HG02970 (cell line): ENCODE results near the gene CORO2B.
"Not testable (repeated sequence)": the region's sequence is repeated elsewhere in the genome, so short reads cannot be mapped to it uniquely, and the experiment has no call there.

Experiments used
- ATAC-seq: cut with Tn5 transposase; IDR thresholded peaks from one replicate; pipeline ENCODE4 v1.9.1; 2021; ENCODE audit warnings: mild to moderate bottlenecking, moderate library complexity, moderate number of reproducible peaks; ENCODE audit not compliant: unreplicated experiment, low FRiP score

The CORO2B gene

DNA sequence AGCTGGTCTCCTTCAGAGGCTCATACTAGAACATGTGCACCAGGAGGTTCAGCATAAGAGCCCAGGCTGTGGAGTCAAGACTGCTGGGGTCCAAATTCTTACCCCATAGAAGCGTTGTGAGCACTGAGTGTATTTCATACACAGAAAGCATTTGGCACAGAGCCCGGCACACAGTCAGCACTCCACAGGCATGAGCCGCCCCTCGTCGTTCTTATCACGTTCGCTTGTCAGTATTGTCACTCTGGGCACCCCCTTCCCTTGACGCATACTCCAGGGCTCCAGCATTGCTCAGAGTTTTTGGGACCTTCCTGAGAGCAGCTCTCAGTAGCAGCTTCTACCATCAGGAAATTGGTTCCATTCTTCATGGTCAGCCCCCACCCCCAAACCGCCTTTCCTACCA lies 25.2 kb downstream of the CORO2B start:
- no peak for ATAC-seq

DNA sequence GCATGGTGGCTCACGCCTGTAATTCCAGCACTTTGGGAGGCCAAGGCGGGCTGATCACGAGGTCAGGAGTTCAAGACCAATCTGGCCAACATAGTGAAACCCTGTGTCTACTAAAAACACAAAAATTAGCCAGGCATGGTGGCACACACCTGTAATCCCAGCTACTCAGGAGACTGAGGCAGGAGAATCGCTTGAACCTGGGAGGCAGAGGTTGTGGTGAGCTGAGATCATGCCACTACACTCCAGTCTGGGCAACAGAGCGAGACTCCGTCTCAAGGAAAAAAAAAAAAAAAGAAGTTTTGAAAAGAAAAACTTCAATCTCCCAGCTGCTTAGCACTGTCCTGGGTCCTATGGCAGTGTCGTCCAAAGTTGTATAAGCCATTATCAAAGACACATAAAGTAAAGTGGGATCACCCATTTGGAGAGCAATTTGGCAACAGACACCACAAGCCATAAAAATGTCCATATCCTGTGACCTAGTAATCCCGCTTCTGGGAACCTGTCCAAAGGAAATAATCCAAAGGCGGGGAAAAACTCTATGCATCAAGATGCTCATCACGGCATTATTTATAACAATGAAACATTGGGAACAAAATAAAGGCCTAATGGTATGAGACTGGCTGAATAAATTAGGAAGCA lies 26.2 kb downstream of the CORO2B start:
- ATAC-seq, result not testable (repeated sequence)

- ATAC-seq, result no peak
These were observed 27.6 kb downstream of the CORO2B start for GRCh38 chr15:68606375-68606774.

GRCh38 chr15:68608206-68608843 lies 29.5 kb downstream of the CORO2B start:
- ATAC-seq, result no peak

DNA sequence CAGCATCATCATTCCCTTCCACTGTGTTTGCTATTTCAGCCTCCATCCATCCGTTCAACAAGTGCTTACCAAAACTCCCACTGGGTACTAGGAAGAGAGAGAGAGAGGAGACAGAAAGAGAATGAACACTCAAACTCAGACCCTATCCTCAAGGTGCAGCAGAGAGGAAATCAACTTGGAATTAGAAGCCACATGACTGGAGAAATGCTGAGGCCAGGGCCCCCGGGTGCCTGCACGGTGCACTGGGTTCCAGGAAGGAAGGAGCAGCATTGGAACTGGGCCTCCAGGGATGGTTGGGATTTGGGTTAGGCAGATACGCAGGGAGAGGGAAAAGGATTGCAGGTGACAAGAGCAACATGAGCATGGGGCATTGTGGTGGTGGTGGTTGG lies 30.0 kb downstream of the CORO2B start:
- ATAC-seq, result no peak

DNA sequence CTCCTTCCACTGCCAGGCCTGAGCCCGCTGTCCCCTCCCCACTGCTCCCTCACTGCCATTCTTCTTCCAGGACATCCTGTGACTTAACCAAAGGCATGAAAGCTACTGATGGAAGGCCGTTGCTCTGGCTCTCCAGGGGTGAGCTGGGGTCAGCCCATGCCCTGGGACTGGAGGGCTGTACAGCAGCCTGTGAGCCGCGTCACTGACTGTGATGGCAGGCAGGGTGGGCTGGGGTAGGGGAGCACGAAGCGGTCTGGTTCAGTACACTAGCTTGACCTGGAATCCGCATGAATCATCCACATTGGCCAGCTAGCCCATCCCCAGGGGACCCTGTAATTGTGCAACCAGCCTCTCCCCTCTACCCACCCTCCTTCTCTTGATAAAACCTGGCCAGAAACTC lies 30.8 kb downstream of the CORO2B start:
- no peak for ATAC-seq

- ATAC-seq, result no peak
These were observed 32.0 kb downstream of the CORO2B start for GRCh38 chr15:68610825-68611224.

GRCh38 chr15:68612503-68612902 lies 33.7 kb downstream of the CORO2B start:
- no peak for ATAC-seq

GRCh38 chr15:68612979-68613740 lies 34.4 kb downstream of the CORO2B start:
- no peak for ATAC-seq

- no peak for ATAC-seq
These were observed 35.7 kb downstream of the CORO2B start for GRCh38 chr15:68614286-68615035.

DNA sequence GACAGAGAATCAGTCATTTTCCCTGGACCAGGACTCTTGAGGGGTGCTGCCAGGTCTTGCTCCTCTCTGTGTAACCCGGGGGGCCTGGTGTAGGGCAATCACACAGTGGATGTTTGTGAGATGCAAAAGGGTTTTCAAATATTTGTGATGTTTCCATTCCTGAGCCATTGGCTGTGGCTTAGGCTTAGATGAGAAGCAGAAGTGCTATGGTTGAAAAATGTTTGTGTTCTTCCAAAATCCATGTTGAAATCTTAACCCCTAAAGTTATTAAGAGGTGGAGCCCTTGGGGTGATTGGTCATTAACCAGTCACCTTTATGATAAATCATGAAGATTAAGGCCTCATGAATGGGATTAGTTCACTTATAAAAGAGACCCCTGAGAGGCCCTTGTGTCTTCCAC lies 36.5 kb downstream of the CORO2B start:
- ATAC-seq, result no peak

DNA sequence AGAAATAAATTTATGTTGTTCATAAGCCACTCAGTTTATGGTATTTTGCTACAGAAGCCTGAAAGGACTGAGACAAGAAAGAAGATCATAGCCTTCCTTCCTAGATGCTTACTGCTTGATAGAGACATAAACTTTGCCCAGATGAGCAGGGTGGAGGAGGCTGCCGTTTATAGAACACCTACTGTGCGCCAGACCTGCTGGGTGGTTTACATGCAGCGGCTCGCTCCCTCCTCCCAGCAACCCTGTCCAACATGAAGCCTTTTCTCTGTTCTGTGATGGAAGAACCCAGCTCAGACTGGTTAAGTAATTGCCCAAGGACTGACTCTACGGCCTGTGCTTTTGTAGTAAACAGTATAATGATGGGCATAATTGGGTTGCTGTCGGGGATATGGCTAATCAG lies 37.0 kb downstream of the CORO2B start:
- no peak for ATAC-seq

DNA sequence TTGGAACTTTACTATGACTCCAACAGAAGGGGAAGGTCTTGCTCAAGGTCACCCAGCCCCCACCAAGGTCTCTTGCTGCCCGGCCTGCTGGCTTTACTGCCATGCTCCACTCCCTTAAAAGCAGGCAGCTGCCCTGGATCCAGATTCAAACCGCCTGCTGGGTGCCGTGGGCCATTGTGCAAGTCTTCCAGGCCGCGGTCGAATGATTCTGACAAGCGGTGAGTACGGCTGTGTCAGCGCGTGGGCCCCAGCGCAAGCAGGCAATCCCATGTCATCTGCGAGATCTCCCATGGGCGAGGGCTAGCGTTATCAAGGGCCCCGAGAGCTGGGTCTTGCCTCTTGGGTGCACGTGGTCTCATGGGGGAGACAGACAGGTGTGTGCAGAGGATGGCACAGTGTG lies 37.6 kb downstream of the CORO2B start:
- no peak for ATAC-seq

GRCh38 chr15:68617001-68617400 lies 38.2 kb downstream of the CORO2B start:
- no peak for ATAC-seq

DNA sequence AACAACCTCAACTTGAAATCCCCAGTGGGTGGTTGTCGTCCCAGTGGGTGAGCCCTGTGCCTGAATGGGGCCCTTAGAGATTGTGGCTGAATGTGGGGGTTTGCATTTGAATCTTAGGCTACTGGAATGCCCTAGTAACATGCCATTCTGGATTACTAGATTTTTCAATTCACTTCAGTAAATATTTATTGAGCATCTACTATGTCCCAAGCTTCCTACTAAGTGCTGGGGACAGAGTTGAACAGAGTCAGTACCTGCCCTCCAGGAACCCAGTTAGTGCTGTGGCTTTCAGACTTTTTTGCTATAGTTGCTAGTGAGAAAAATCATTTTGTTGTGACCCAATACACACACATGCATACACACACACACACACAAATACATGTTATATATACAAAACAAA lies 39.0 kb downstream of the CORO2B start:
- no peak for ATAC-seq

GRCh38 chr15:68618394-68618793 lies 39.6 kb downstream of the CORO2B start:
- ATAC-seq, result no peak

- ATAC-seq, result no peak
These were observed 40.3 kb downstream of the CORO2B start for GRCh38 chr15:68618908-68619698.

GRCh38 chr15:68620721-68621527 lies 42.1 kb downstream of the CORO2B start:
- no peak for ATAC-seq

GRCh38 chr15:68621535-68621934 lies 42.7 kb downstream of the CORO2B start:
- ATAC-seq, result no peak
